ENCODE results near the gene EOLA1.
A peak's percentile ranks its signal among the peaks of the same experiment; 100 is the strongest.
"Not testable (repeated sequence)": the region's sequence is repeated elsewhere in the genome, so short reads cannot be mapped to it uniquely, and the experiment has no call there.

EOLA1 gene

GRCh38 chrX:149540621-149541520 lies at the start of gene EOLA1:
Gene EOLA1 (plus strand): TSS chrX:149541012. CDS start chrX:149545631, 4,619 bp downstream.
- peak; percentile 91 for DNase-seq

GRCh38 chrX:149491812-149492211 lies 49.0 kb upstream of the EOLA1 start:
- DNase-seq = no peak

GRCh38 chrX:149493567-149494562 lies 46.9 kb upstream of the EOLA1 start:
- no peak for DNase-seq

GRCh38 chrX:149494844-149495565 lies 45.8 kb upstream of the EOLA1 start:
- no peak for DNase-seq

- DNase-seq = no peak
These were observed 45.2 kb upstream of the EOLA1 start for GRCh38 chrX:149495573-149496071.

GRCh38 chrX:149497054-149497453 lies 43.8 kb upstream of the EOLA1 start:
- DNase-seq = no peak

- DNase-seq = no peak
These were observed 43.2 kb upstream of the EOLA1 start for GRCh38 chrX:149497626-149498025.

- no peak for DNase-seq
These were observed 42.0 kb upstream of the EOLA1 start for GRCh38 chrX:149498767-149499166.

GRCh38 chrX:149499766-149500165 lies 41.0 kb upstream of the EOLA1 start:
- DNase-seq = no peak

- DNase-seq = not testable (repeated sequence)
These were observed 37.9 kb upstream of the EOLA1 start for GRCh38 chrX:149502923-149503322.

GRCh38 chrX:149503446-149503845 lies 37.4 kb upstream of the EOLA1 start:
- DNase-seq = peak; percentile 6

- DNase-seq = peak; percentile 22
These were observed 36.4 kb upstream of the EOLA1 start for GRCh38 chrX:149504226-149504914.

- peak; percentile 88 for DNase-seq
These were observed 35.7 kb upstream of the EOLA1 start, which contains the start of gene IDS for GRCh38 chrX:149504915-149505651. Gene IDS (minus strand): TSS chrX:149505306. CDS start chrX:149505137, 169 bp downstream.

- no peak for DNase-seq
These were observed 35.1 kb upstream of the EOLA1 start for GRCh38 chrX:149505671-149506070.

GRCh38 chrX:149506349-149506748 lies 34.5 kb upstream of the EOLA1 start:
- no peak for DNase-seq

- no peak for DNase-seq
These were observed 32.3 kb upstream of the EOLA1 start for GRCh38 chrX:149508467-149508866.

GRCh38 chrX:149510386-149510785 lies 30.4 kb upstream of the EOLA1 start:
- no peak for DNase-seq

GRCh38 chrX:149511081-149511480 lies 29.7 kb upstream of the EOLA1 start:
- DNase-seq = no peak

- DNase-seq = peak; percentile 5
These were observed 28.5 kb upstream of the EOLA1 start for GRCh38 chrX:149512225-149512885.

- DNase-seq = no peak
These were observed 26.9 kb upstream of the EOLA1 start for GRCh38 chrX:149513825-149514428.

All from NCI-H2227 treated with DMSO at 0.1 percent for 48 hours (cell line).